Stimulated activated naive CD4-positive, alpha-beta T cell treated with Interleukin-2 at 50 U/mL for 16 hours (primary cell): ENCODE results near the gene GNMT.

Experiments used
- DNase-seq: peaks from one replicate; lab custom pipeline; 2025; lab: John Stamatoyannopoulos, UW

Gene GNMT

GRCh38 chr6:43013097-43013842 lies 52.7 kb downstream of the GNMT start:
- peak; percentile 79 for DNase-seq
